T-helper 1 cell treated with Interleukin-12 subunit alpha and Interleukin-12 subunit beta and Interleukin-4 antibody, amounts not matched to agents 30 μg/mL and 1 μg/mL, for 36 hours (primary cell): ENCODE results near the gene SLAMF6.
"Not testable (repeated sequence)": the region's sequence is repeated elsewhere in the genome, so short reads cannot be mapped to it uniquely, and the experiment has no call there.

Experiments used
- H3K27ac Mint-ChIP-seq: one replicate; pipeline ENCODE4 v1.8.0; 2021; ENCODE audit warnings: mild to moderate bottlenecking, mixed read lengths
- H3K27me3 Mint-ChIP-seq: one replicate; pipeline ENCODE4 v1.8.0; 2021; ENCODE audit warnings: low read depth, mixed read lengths
- H3K36me3 Mint-ChIP-seq: one replicate; pipeline ENCODE4 v1.8.0; 2021; ENCODE audit warnings: low read depth, mixed read lengths
- H3K4me1 Mint-ChIP-seq: one replicate; pipeline ENCODE4 v1.8.0; 2021; ENCODE audit warnings: low read depth, mixed read lengths
- H3K4me3 Mint-ChIP-seq: one replicate; pipeline ENCODE4 v1.8.0; 2021; ENCODE audit warnings: mild to moderate bottlenecking, moderate library complexity, mixed read lengths
- H3K9me3 Mint-ChIP-seq: one replicate; pipeline ENCODE4 v1.8.0; 2021; ENCODE audit warnings: mixed read lengths

SLAMF6 gene

DNA sequence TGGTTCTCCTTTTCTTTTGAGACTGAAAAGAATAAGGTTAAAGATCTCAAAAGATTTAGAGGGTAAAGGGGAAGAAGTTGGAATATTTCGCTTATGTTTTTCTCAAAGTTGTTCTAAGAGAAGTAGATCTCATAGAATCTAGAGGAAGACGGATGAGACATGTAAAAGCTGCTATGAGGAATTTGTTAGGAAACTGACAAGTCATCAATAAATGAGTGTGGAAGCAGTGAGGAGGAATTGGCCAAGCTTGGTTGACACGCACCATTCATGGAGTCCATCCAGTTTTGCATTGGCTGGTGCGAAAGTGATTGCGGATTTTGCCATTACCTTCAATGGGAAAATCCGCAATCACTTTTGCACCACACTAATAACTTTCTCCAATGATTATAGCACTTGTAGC is 20.0 kb downstream of the SLAMF6 start:
- Mint-ChIP-seq H3K36me3 (peaks cover 87% of the 10 kb centered on the region), H3K4me3 (no peak overlapping the region), H3K27ac (no peak overlapping the region), H3K4me1 (peaks cover 13% of the 10 kb centered on the region), H3K9me3 (peaks cover 65% of the 10 kb centered on the region), H3K27me3 (no peaks in the 10 kb centered on the region)

- Mint-ChIP-seq H3K27ac (no peak overlapping the region), H3K9me3 (peaks cover 41% of the 10 kb centered on the region), H3K4me3 (no peak overlapping the region), H3K4me1 (peaks cover 16% of the 10 kb centered on the region), H3K27me3 (no peaks in the 10 kb centered on the region), H3K36me3 (peaks cover 74% of the 10 kb centered on the region)
These were observed 22.6 kb downstream of the SLAMF6 start for GRCh38 chr1:160500321-160500990.

GRCh38 chr1:160499631-160500030 is 23.4 kb downstream of the SLAMF6 start:
- H3K27ac Mint-ChIP-seq, result no peak overlapping the region
- peaks cover 16% of the 10 kb centered on the region for H3K4me1 Mint-ChIP-seq
- H3K9me3 Mint-ChIP-seq, result peaks cover 34% of the 10 kb centered on the region
- H3K36me3 Mint-ChIP-seq, result peaks cover 75% of the 10 kb centered on the region
- no peaks in the 10 kb centered on the region for H3K27me3 Mint-ChIP-seq
- H3K4me3 Mint-ChIP-seq, result no peak overlapping the region

GRCh38 chr1:160498301-160499065 is 24.6 kb downstream of the SLAMF6 start:
- Mint-ChIP-seq H3K36me3 (peaks cover 68% of the 10 kb centered on the region), H3K9me3 (peaks cover 31% of the 10 kb centered on the region), H3K4me1 (peaks cover 16% of the 10 kb centered on the region)
- H3K27ac Mint-ChIP-seq, H3K4me3 Mint-ChIP-seq, H3K27me3 Mint-ChIP-seq: not testable (repeated sequence)

DNA sequence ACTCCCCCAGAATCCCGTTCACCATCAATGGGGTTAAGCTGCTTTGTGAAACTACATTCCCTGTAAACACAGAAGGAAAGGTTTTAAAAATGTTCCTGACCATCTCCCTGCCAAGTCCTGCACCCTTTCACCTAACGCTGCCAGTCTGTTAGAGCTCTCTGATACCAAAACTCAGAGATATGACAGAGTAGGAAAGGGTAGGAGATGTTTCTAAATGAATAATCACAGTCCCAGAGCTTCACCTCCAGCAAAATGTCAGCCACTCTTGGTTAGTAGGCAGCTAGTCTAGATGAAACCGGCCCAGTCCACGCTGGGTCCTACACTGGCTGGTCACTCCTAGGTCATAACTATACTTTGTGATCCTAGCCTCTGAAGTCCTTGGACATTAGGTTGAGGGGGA is 26.7 kb downstream of the SLAMF6 start:
- H3K27ac Mint-ChIP-seq, result no peak overlapping the region

GRCh38 chr1:160494620-160495019 is 28.4 kb downstream of the SLAMF6 start:
- no peaks in the 10 kb centered on the region for H3K27me3 Mint-ChIP-seq
- H3K4me1 Mint-ChIP-seq, result peaks cover 5% of the 10 kb centered on the region
- peaks cover 17% of the 10 kb centered on the region for H3K9me3 Mint-ChIP-seq
- H3K27ac Mint-ChIP-seq, result no peak overlapping the region
- no peak overlapping the region for H3K4me3 Mint-ChIP-seq
- H3K36me3 Mint-ChIP-seq, result peaks cover 52% of the 10 kb centered on the region

More for the DNA sequence above, 26.7 kb downstream of the SLAMF6 start:
- Mint-ChIP-seq H3K4me3 (no peak overlapping the region), H3K9me3 (peaks cover 26% of the 10 kb centered on the region), H3K4me1 (peaks cover 7% of the 10 kb centered on the region), H3K36me3 (peaks cover 51% of the 10 kb centered on the region), H3K27me3 (no peaks in the 10 kb centered on the region)

DNA sequence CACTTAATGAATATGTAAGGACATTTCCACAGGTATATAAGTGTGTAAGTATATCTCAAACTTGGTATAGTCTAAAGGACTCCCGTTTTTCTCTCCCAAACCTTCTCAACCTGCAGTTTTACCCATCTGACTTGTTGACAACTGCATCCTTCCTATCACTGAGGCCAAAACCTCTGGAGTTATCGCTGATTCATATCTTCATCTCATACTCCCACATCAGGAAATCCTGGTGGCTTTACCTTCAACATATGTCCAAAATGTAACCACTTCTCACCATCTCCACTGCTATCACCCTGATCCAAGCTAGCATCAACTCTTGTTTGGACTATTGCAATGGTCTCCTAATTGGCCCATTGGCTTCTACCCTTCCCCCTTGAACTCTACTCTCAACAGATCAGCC is 30.4 kb downstream of the SLAMF6 start:
- no peaks in the 10 kb centered on the region for H3K9me3 Mint-ChIP-seq
- peaks cover 8% of the 10 kb centered on the region for H3K4me1 Mint-ChIP-seq
- H3K27ac Mint-ChIP-seq, result no peak overlapping the region
- no peaks in the 10 kb centered on the region for H3K27me3 Mint-ChIP-seq
- H3K36me3 Mint-ChIP-seq, result peaks cover 49% of the 10 kb centered on the region
- no peak overlapping the region for H3K4me3 Mint-ChIP-seq

DNA sequence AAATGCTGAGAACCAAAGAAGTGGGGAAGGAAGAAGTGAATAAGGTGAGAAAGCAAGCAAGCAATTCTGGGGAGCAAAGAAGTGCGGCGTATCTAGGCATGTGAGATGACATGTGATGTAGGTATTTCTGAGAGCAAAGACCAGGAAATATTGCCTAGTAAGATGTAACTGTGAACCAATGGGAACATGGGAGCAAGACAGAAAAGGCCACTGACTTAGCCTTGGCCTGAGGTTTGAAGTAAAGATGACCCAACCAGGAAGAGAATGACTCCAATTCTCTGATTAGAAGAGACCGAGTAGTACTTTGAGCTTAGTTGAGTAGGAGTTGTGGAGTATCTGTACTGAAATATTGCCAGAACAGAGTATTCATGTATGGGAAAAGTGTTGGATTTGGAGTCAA is 31.1 kb downstream of the SLAMF6 start:
- Mint-ChIP-seq H3K27ac (no peak overlapping the region), H3K27me3 (no peaks in the 10 kb centered on the region), H3K4me1 (peaks cover 6% of the 10 kb centered on the region), H3K36me3 (peaks cover 50% of the 10 kb centered on the region), H3K9me3 (no peaks in the 10 kb centered on the region), H3K4me3 (no peak overlapping the region)

DNA sequence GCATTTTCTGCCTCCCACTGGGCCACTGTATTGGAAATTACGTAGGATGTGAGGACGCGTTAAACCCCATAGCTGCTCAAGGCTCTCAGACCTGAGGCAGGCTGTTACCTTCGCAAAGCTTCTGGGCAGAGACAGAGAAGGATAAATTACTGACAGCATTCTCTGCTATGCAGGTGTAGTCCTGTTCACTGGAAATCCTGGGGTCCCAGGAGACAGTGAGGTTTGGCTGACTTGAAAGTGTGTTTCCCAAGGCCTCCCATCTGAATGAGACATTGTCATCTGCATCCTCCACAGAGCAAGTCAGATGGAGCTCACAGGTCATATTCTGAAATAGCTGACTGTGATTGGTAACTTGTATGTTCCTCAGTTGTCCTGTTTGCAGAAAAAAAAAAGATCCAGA is 32.0 kb downstream of the SLAMF6 start:
- Mint-ChIP-seq H3K36me3 (peaks cover 55% of the 10 kb centered on the region), H3K27me3 (no peaks in the 10 kb centered on the region), H3K4me1 (peaks cover 6% of the 10 kb centered on the region), H3K9me3 (no peaks in the 10 kb centered on the region), H3K27ac (no peak overlapping the region), H3K4me3 (no peak overlapping the region)

GRCh38 chr1:160489513-160490261 is 33.4 kb downstream of the SLAMF6 start:
- Mint-ChIP-seq H3K4me1 (peaks cover 11% of the 10 kb centered on the region), H3K9me3 (no peaks in the 10 kb centered on the region), H3K27ac (no peak overlapping the region), H3K36me3 (peaks cover 55% of the 10 kb centered on the region), H3K4me3 (no peak overlapping the region), H3K27me3 (no peaks in the 10 kb centered on the region)

DNA sequence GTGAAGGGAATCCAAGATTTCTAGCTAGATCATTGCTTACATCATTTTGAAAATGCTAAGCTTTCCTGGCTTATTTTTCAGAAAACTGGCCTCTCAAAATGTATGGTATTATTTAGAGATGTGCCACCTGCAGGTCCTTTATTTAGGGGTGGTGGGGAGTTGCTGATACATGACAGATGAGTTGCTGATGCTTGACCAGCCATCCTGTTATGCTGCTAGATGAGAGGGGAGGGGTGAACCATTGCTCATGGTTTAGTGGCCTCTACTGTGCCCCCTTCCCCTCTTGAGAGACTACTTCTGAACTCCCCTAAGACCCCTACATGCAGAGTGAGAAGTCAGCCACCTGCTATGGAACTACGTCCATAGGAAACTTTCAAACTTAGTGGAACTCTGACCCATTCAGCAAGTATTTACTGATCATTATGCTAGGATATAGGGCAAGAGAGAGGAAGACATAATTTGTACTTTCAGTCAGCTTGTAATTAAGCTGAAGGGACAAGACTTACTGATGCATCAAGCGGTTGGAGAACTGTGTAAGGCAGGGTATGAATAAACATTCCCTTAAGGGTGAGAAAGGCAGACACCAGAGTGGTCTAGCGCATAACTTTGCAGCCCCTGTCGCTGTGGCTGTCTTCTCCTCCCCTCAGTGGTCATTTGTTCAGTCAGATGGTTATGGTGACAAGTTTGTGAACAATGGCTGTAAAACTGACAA is 34.6 kb downstream of the SLAMF6 start:
- no peaks in the 10 kb centered on the region for H3K9me3 Mint-ChIP-seq
- peaks cover 51% of the 10 kb centered on the region for H3K36me3 Mint-ChIP-seq
- H3K4me3 Mint-ChIP-seq, result no peak overlapping the region
- H3K27ac Mint-ChIP-seq, result no peak overlapping the region
- peaks cover 14% of the 10 kb centered on the region for H3K4me1 Mint-ChIP-seq
- H3K27me3 Mint-ChIP-seq, result no peaks in the 10 kb centered on the region

GRCh38 chr1:160486453-160486852 is 36.6 kb downstream of the SLAMF6 start:
- Mint-ChIP-seq H3K27me3 (no peaks in the 10 kb centered on the region), H3K27ac (no peak overlapping the region), H3K36me3 (peaks cover 57% of the 10 kb centered on the region), H3K4me1 (peaks cover 16% of the 10 kb centered on the region), H3K4me3 (no peak overlapping the region), H3K9me3 (peaks cover 2% of the 10 kb centered on the region)

GRCh38 chr1:160483505-160484185 is 39.4 kb downstream of the SLAMF6 start:
- H3K4me3 Mint-ChIP-seq, result no peak overlapping the region

More at GRCh38 chr1:160483505-160484185, 39.4 kb downstream of the SLAMF6 start:
- peaks cover 43% of the 10 kb centered on the region for H3K36me3 Mint-ChIP-seq
- H3K27me3 Mint-ChIP-seq, result no peaks in the 10 kb centered on the region
- peaks cover 18% of the 10 kb centered on the region for H3K4me1 Mint-ChIP-seq
- no peak overlapping the region for H3K27ac Mint-ChIP-seq
- peaks cover 18% of the 10 kb centered on the region for H3K9me3 Mint-ChIP-seq
